Pulmonary artery endothelial cell (primary cell): Measurements from ENCODE around the gene TEX101. TPM values are rescaled to one million over a fixed set of nuclear protein-coding genes. Genes with fewer than 3 reads are reported as not detected.

Source experiments
- DNase-seq: peaks from one replicate; pipeline ENCODE4 v3.0.0-alpha.2; 2011; ENCODE audit warnings: low read depth, low spot score
- total RNA-seq: library from RNA; depleted of rRNA; stranded (reverse); fragments of >200 nt; gene quantifications from 2 replicates; pipeline ENCODE4 v1.2.3, GENCODE V29; 2014

TEX101 gene
- total RNA-seq, 1 donor from 2014 or later = not detected

DNA sequence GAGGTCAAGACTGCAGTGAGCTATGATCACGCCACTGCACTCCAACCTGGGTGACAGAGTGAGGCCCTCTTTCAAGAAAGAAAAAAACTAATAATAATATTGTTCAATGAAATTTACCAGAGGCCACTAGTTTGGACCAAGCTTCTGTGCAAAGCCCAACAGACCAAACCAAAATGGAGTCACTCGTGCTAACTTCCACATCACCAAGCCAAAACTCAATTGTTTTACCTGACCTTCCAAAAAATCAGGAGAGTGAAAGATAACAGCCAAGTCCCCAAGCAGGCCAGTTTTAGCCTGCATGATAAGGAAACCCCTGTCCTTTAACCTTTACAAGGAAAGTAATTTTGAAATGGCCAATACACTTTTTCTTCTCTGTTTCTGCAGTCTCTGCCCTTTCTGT lies 30.7 kb downstream of the TEX101 start:
- no peak for DNase-seq

DNA sequence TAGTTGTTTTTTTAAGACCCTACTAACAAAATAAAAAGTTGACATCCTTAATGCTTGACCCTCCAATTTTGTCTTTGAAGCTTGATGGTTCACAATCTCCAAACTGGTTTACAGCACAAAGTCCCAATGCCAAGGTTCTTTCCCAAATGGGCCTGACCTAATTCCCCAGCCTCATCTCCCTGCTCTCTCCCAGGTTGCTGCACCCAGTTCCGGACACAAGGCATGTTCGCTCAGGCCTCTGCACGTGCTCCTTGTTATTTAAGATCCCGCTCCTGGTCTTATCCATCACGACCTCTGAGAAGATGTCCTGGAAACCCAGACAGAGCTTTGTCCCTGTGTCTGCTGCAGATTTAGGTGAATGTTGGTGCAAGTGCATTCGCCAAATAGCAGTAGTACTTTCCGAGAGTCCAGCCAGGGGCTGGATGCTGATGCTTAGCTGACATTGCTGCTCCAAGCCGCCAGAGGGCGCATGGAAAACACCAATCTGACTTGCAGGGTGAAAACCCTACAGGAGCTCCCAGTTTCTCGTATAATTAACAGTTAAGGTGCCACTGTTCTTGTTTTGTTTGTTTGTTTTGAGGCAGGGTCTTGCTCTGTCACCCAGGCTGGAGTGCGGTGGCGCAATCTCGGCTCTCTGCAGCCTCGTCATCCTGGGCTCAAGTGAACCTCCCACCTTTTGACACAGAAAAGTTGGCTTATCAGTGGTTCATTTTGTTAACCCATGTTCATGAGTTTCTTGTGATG lies 32.2 kb downstream of the TEX101 start:
- peak; percentile 10 for DNase-seq

DNA sequence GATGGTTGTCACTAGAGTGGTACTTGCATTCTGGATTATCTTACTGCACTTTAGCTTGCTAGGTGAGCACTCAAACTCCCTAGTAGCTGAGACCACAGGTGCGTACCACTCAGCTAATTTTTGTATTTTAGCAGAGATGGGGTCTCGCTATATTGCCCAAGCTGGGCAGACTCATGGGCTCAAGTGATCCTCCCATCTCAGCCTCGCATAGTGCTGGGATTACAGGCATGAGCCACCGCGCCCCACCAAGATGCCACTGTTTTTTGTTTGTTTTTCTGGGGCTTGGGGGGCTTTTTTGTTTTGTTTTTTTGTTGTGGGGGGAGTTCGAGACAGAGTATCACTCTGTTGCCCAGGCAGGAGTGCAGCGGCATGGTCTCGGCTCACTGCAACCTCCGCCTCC lies 33.0 kb downstream of the TEX101 start:
- DNase-seq = no peak

DNA sequence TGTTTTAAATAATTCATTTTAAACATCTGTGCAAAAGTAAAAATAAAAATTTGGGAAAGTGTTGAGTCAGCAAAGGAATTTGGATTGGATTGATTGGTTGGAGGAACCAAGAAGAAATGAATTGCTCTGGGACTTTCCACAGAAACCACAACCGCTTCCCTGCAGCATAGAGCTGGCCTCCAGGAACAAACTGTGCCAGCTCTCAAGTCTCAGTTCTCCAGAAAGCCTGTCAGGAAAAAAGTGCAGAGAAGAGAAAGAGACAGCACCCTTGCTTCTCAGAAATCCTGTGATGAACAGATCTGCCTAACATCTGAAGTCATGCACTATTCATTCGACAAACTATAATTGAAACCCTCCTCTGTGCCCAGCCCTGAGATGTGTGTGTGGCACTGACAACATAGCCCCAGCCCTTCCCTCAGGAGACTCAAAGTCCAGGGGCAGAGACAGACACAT lies 35.9 kb downstream of the TEX101 start:
- DNase-seq = no peak

DNA sequence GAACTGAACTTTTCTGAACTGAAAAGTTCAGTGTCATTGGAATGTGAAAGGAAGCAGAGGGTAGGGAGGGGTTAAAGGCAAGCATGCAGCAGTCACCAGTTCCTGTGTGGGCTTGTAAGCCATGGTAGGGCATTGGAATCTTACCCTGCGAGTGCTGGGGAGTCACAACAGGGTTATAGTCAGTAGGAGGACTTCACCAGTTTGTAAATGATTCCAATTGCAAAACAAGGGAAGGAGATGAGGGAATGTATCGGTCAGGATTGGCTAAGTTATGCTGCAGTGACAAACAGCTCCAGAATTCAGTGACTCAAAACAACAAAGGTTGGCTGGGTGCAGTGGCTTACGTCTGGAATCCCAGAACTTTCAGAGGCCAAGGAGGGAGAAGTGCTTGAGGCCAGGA lies 37.9 kb downstream of the TEX101 start:
- DNase-seq = no peak

DNA sequence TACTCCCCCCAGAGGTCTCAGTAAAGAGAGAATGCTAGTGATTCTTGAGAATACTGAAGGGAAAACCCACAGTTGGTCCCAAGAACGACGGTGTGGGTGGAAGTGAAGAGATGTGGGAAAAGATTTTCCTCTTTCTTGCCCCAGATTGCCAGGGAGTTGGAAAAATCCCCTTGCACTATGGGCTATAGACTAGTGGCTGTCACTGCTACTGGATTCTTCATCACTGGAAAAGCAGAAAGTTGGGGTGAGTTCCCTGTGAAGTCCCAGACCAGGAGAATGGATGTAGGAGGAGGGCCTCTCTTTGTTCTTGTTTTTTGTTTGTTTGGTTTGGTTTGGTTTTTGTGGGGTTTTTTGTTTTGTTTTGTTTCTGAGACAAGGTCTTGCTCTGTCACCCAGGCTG lies 39.3 kb downstream of the TEX101 start:
- DNase-seq = no peak

DNA sequence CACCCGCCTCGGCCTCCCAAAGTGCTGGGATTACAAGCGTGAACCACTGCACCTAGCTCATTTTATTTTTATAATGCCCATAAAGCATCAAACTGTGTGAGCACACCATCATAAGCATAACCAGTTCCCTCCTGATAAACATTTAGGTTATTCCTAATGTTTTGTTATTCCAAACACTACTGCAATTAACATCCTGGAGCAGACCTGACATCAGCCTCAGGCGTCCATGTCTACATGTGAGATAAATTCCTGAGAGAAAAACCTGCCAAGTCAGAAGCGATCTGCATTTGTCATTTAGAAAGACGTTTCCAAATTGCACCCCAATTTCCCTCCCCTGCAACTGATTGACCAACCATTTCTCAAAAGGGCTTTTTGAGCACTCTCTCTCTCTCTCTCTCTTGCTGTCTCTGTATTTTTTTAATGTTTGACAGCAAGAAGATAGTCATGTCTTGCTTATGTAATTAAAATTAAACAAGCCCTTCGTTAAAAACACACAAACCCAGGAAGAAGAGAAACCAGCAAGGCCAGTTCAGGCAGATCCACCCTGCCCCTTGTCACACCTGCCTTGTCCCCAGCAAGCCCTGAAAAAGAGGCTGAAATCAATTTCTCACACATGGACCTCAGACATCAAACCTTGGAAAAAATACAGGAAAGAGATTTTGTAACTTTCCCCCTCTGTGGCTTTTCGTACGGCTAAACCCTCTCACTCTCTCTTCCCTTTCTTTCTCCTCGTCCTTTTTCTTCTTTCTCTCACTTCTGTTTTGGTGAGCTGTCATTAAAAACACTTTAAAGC lies 40.8 kb downstream of the TEX101 start:
- DNase-seq = no peak

DNA sequence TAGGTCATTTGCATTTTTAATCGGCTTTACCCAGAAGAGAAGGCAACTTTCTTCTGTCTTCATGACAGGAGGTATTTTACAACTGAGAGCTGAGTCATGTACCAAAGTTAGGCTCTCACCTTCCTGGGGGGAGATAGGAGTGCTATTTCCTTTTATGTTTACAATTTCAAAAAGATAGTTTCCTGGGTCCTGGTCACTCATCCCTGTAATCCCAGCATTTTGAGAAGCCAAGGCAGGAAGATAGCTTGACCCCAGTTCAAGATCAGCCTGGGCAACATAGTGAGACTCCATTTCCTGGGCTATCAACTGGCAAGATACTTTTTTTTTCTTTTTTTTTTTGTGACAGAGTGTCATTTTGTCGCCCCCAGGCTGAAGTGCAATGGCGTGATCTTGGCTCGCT lies 43.1 kb downstream of the TEX101 start:
- DNase-seq = no peak

DNA sequence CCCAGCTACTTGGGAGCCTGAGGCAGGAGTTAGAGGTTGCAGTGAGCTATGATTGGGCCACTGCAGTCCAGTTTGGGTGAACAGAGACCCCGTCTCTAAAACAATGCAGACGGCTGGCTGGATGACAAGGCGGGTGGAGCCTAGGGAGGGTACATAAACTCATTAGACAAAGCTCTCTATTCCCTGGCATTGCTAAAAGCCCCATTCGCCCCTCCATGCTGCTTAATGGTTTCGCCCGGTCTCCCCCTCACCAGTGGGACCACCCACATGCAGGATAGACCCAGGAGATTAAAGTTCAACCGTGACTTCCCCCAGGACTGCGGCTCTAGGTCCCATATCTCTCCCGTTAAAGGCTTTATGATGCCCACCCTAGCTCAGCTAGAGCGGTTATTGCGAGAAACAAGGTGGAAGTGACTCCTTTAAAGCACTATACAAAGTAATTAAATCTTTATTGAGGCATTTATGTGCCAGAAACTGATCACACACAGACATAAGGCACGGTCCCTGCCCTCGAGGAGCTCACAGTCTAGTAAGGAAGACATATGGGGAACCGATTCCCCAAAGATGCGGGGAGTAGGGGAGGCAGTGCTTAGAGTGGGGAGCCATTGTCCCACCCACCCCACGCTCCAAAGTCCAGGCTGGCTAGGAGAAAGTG lies 45.8 kb downstream of the TEX101 start:
- DNase-seq = no peak

DNA sequence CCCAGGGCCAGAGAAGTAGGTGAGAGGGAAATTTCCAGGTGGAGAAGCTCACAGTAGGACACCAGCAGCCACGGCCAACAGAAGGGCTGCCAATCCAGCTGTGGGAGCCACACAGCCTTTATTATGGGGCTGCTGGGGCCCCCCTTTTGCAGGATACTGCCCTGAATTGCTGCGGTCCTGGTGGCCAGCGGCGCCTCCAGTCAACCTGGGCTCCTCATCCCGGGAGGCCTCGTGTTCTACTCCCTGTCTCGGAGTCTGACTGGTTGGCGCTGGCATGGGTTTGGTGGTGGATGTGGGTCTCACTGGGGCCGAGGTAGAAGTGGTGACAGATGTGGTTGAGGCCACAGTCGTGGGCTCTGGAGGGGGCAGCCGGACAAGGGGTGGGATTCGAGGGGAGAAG lies 46.6 kb downstream of the TEX101 start:
- no peak for DNase-seq

DNA sequence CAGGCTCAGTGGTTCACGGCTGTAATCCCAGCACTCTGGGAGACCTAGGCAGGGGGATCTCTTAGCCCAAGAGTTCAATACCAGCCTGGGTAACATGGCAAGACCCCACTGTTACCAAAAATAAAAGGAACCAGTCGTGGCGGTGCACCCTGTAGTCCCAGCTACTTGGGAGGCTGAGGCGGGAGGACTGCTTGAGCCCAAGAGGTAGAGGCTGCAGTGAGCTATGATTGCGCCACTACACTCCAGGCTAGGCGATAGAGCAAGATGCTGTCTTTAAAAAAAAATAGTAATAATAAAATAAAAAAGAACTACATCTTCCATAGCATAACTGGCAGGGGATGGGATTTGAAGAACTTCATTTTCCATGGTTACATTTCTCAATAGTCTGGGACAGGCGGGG lies 47.7 kb downstream of the TEX101 start:
- no peak for DNase-seq

DNA sequence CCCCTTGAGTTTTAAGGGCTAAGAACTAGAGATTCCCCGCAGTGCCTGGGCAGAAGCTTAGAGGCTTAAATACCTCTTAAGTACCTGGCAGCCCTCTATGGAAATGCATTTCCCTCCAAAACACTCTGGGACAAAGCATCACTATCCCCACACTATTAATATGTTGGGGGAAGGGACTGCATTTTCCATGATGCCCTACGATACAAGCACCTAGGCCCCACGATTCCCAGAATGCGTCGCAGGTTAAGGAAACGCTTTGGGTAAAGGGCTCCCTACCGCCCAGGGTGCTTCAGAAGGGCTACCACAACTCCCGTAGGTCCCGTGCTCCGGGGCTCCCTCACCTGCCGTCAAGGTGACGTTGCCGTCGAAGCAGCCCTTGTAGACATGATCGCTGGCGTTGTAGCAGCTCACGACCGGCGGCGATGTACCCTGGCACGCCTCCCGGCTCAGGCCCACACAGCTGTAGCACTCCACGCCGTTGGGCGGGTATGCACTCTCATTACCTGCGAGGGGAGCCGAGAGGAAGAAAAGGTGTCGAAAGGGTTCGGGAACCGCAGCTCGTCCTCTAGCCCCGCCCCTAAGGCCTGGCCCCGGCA lies 48.2 kb downstream of the TEX101 start:
- no peak for DNase-seq

DNA sequence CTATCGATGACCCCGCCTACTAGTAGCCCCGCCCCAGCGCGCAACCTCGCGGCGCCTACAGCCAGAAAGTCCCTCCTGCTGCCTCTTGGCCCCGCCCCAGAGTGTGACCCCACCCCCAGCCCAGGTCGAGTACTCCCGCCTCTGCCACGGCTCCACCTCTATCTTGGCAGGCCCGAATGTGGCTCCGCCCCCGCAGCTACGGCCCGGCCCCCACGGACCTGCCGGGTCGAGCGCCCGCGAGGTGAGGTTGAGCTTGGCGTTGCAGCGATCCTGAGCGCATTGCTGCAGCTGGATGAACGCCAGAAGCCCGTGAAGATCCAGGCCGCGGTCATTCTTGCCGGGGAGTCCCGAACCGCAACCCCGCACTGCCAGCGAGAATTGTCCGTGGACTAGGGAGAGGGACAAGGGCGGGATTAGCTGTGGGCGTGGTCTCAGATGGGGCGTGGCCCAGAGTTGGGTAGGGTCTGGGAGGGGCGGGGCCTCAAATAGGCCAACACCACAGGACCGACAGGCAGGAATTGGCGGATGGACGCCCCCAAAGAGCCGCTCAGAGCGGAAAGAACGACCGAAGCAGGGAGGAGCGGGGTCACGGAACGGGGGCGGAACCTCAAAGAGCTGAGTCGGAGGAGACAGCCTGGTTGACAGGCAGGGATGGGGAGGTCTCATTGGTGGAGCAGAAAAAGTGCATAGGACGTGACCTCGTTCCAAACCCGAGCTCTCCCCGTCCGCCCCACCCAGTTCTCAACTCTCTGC lies 48.9 kb downstream of the TEX101 start:
- peak; percentile 60 for DNase-seq

DNA sequence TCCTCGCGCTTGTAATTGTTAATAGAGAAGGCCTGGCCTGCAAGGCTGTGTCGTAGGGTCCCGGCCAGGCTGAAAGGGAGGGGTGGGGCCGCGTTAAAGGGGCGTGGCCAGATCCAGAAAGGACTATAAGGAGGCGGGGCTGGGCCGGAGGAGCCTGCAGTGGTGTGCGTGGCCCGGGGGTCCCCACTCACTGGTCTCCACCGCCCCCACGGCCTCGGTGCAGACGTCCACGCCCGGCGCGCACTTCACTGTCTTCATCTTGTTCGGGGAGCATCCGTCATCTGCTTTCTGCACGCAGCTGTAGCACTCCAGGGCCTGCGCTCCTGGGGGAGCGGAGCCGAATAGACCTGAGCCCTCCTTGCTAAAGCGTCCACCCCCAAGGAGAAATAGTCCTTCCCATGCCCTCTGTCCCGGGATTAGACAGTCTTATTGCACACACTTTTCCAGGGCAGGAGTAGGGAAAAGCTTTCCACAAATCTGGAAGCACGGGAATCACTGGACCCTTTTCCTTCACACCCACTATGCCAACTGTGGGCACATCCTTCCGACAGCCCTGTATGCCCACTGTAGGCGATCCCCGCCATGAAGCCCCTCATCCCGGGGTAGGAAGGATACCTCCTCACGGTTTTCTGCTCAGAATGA lies 49.6 kb downstream of the TEX101 start:
- DNase-seq = no peak

DNA sequence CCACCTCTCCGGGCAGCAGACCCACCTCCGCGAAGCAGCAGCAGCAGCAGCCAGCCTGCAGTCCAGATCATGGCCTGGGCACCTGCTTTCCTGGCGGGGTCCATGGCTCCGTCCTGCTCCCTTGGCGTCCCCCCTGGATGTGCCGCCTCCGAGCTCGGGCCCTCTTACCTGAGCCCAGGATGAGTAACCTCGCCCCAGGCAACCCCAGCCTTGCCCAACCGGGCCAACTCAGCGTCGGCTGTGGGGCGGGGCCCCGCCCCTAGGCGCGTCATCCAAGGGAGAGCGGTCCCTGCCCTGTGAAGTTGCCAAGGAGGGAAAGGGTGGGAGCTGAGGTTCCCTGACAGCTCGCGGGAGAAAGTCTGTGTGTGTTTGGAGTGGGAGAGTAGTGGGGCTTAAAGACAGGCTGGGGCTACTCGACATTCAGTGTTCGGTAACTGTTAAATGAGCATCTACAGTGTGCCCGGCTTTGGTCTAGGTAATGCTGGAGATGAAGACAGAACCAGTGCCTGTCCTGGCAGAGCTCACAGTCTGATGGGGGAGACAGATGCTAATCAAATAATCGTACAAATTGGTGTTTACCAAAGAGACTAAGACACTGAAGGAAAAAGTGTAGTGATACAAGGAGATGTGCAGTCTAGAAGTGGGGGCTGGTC lies 50.9 kb downstream of the TEX101 start, which contains the start of gene LYPD3:
Gene LYPD3, minus strand, starts transcription at position 141 of the 653 bp plus-strand sequence. Its CDS starts 37 bp downstream, at position 104.
- DNase-seq = no peak

DNA sequence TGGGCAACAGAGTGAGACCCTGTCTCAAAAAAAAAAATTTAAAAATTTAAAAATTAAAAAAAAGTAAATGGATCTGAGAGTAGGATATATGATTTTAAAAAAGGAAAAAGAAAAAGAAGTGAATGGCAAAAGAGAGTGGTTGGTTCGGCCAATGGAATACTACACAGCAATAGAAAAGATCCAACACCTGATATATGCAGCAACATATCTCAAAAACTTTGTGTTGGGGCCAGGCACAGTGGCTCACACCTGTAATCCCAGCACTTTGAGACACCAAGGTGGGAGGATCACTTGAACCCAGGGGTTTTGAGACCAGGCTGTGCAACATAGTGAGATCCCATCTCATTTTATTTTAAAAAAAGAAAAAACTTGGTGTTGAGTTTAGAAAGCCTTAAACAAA lies 52.1 kb downstream of the TEX101 start:
- DNase-seq = no peak

DNA sequence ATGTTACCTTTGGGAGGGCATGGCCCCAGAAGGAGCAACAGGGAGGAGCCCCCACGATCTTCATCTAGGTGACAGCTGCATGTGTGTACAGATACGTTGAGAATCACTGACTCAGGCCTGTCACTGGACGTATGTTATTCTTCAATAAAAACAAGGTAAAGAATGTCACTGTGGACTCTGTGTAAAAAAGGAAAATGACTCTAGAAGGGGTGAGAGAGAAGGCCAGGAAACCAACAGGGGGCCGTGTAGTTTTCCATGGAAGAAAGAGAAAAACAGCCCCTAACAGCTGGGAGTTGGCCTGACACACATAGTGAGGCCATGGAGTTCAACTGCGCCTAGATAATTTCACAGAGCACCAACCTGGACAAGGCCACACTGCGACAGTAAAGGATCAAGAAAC lies 52.6 kb downstream of the TEX101 start:
- no peak for DNase-seq

DNA sequence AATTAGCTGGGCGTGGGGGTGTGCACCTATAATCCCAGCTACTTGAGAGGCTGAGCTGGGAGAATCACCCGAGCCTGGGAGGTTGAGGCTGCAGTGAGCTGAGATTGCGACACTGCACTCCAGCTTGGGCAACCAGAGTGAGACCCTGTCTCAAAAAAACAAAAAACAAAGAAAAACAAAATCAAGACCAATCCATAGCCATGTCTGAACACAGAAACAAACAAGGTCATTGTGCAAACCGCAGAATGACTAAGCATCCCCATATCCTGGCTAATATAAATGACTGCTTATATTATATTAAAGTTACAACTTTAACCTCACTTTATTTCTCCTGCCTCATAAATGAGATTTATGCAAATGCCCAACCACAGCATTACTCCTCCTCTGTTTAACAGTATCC lies 53.0 kb downstream of the TEX101 start:
- no peak for DNase-seq
